Activated CD8-positive, alpha-beta T cell treated with anti-CD3 and anti-CD28 coated beads, Interleukin-2, amount 10 ng/mL, durations not matched to agents 7 days and 5 days (primary cell): ENCODE data around the gene PGLYRP4. TPM values are rescaled to one million over a fixed set of nuclear protein-coding genes. Genes with fewer than 3 reads are reported as not detected.

ENCODE experiments used
- ATAC-seq: fragments of 150-1000 bp; cut with Tn5 transposase; one replicate; pipeline ENCODE4 v1.10.0; 2021; ENCODE audit warnings: moderate library complexity
- CTCF ChIA-PET: fragments of 350-600 bp; sonication (Branson Sonifier 250); formaldehyde crosslinking; loops from one replicate; lab custom pipeline; 2021; ENCODE audit warnings: antibody characterized with exemption; lab: Charles Lee
- POLR2A ChIA-PET: fragments of 350-600 bp; sonication (Branson Sonifier 250); formaldehyde crosslinking; loops from one replicate; lab custom pipeline; 2021; ENCODE audit warnings: antibody characterized with exemption; lab: Charles Lee
- DNase-seq: peaks from one replicate; pipeline ENCODE4 v3.0.0-alpha.2; 2020
- H3K27ac Mint-ChIP-seq: one replicate; pipeline ENCODE4 v1.8.0; 2021; ENCODE audit warnings: mild to moderate bottlenecking, mixed read lengths
- H3K27me3 Mint-ChIP-seq: one replicate; pipeline ENCODE4 v1.8.0; 2021; ENCODE audit warnings: low read depth, mixed read lengths
- H3K36me3 Mint-ChIP-seq: one replicate; pipeline ENCODE4 v1.8.0; 2021; ENCODE audit warnings: low read depth, mixed read lengths
- H3K4me1 Mint-ChIP-seq: one replicate; pipeline ENCODE4 v1.8.0; 2021; ENCODE audit warnings: low read depth, mixed read lengths
- H3K4me3 Mint-ChIP-seq: one replicate; pipeline ENCODE4 v1.8.0; 2021; ENCODE audit warnings: mild to moderate bottlenecking, mixed read lengths
- H3K9me3 Mint-ChIP-seq: one replicate; pipeline ENCODE4 v1.8.0; 2022; ENCODE audit warnings: mixed read lengths; ENCODE audit not compliant: insufficient read depth
- total RNA-seq, 2 experiments: library from RNA; stranded (reverse); gene quantifications; one replicate each; pipeline ENCODE4 v1.2.3, GENCODE V29; 2021

PGLYRP4 gene
- total RNA-seq, 2 experiments from 2014 or later = not detected

DNA sequence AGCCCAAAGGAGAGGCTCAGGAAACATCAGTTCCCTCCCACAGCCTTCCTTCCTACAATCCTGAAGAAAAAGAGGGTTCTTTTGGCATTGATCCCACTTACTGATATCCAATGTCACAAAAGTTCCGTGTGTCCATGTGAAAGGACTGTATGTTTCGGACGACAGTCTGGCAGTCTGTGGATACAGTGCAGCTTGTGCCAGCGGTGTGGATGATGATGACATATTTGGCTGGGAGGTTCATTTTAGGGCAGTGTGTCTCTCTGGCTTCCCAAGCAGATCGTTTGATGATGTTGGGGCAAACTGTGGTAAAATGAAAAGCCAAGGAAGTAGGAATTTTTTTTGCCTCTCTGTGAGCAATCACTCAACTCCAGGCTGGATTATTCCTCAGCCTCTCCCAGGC is 46.3 kb downstream of the PGLYRP4 start:
- ChIA-PET POLR2A (no interaction called here), CTCF (interaction anchor here (1.4 to 2.9 kb wide), 3 partner anchors 13 to 208 kb away, joined by 3 to 15 read pairs (median 7); no protein-coding TSS in a partner anchor)
- ATAC-seq (no peak), DNase-seq (no peak)
- Mint-ChIP-seq H3K36me3 (no peaks in the 10 kb centered on the region), H3K27me3 (peaks cover 4% of the 10 kb centered on the region), H3K4me3 (no peak overlapping the region), H3K27ac (no peak overlapping the region), H3K4me1 (no peaks in the 10 kb centered on the region), H3K9me3 (no peaks in the 10 kb centered on the region)

- Mint-ChIP-seq H3K9me3 (no peaks in the 10 kb centered on the region), H3K36me3 (no peaks in the 10 kb centered on the region), H3K27ac (peak overlapping the region; percentile 18), H3K27me3 (peaks cover 10% of the 10 kb centered on the region), H3K4me3 (no peak overlapping the region), H3K4me1 (peaks cover 18% of the 10 kb centered on the region)
- no peak for ATAC-seq
- ChIA-PET CTCF (no interaction called here), POLR2A (no interaction called here)
- peak; percentile 24 for DNase-seq
Observed at GRCh38 chr1:153293851-153294250, 54.8 kb downstream of the PGLYRP4 start.

DNA sequence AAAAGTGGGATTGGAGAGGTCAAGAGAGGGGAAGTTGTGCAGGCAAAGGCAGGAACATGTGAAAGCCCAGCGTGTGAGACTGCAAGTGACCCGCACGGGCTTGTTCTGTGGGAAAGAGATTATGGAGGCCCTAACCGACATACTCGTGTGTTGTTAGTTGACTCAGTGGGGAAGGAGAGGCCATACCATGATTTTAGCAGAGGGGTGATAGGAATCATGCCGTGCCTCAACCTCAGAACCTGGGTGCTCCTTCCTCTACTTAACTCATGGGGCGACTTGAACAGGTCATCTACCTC is 55.2 kb downstream of the PGLYRP4 start:
- Mint-ChIP-seq H3K4me1 (peaks cover 18% of the 10 kb centered on the region), H3K9me3 (no peaks in the 10 kb centered on the region), H3K36me3 (no peaks in the 10 kb centered on the region), H3K4me3 (no peak overlapping the region), H3K27me3 (peaks cover 10% of the 10 kb centered on the region), H3K27ac (no peak overlapping the region)
- ChIA-PET CTCF (no interaction called here), POLR2A (no interaction called here)
- no peak for DNase-seq
- ATAC-seq = no peak

- Mint-ChIP-seq H3K36me3 (no peaks in the 10 kb centered on the region), H3K4me1 (peaks cover 18% of the 10 kb centered on the region), H3K27me3 (peaks cover 10% of the 10 kb centered on the region), H3K27ac (no peak overlapping the region), H3K4me3 (no peak overlapping the region), H3K9me3 (no peaks in the 10 kb centered on the region)
- CTCF ChIA-PET = no interaction called here
- ATAC-seq (no peak), DNase-seq (no peak)
- POLR2A ChIA-PET = no interaction called here
Observed at GRCh38 chr1:153292740-153293479, 55.7 kb downstream of the PGLYRP4 start.

- peaks cover 10% of the 10 kb centered on the region for H3K27me3 Mint-ChIP-seq
- H3K4me3 Mint-ChIP-seq = no peak overlapping the region
- ChIA-PET CTCF (no interaction called here), POLR2A (no interaction called here)
- DNase-seq (no peak), ATAC-seq (no peak)
- H3K36me3 Mint-ChIP-seq = no peaks in the 10 kb centered on the region
- H3K9me3 Mint-ChIP-seq = no peaks in the 10 kb centered on the region
- H3K4me1 Mint-ChIP-seq = peaks cover 18% of the 10 kb centered on the region
- no peak overlapping the region for H3K27ac Mint-ChIP-seq
Observed at GRCh38 chr1:153292185-153292584, 56.5 kb downstream of the PGLYRP4 start.

- ATAC-seq (no peak), DNase-seq (no peak)
- ChIA-PET CTCF (no interaction called here), POLR2A (no interaction called here)
- Mint-ChIP-seq H3K27ac (no peak overlapping the region), H3K4me1 (peaks cover 18% of the 10 kb centered on the region), H3K9me3 (no peaks in the 10 kb centered on the region), H3K4me3 (no peak overlapping the region), H3K36me3 (no peaks in the 10 kb centered on the region), H3K27me3 (peaks cover 10% of the 10 kb centered on the region)
Observed at GRCh38 chr1:153291514-153291913, 57.1 kb downstream of the PGLYRP4 start.

DNA sequence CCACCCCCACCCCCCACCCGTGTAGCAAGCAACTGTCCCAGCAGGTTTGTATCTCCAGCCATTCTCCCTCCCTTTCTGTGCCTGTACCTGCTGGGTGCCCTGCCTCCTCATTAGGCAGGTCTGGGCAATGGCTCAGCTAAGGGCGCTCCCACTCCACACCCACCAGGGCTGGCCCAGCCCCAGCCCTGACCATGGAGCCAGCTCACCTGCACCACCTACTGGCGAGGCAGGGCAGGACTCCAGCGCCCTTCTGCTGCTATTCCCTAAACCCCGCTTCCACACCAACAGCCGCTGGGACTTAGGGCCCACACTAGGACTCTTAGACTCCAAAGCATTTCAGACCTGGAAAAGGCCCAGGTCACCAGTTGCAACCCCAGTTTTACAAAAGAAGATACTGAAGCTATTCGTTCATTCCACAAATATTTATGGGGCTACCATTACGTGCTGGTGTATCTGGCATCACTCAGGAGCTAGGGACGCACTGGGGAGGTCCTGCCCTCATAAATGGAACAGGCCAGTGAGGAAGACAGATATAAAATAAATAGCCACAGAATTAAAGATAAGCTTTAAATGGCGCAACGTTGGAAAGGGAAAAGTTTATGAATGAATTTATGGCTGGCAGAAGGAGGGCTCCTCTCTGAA is 59.9 kb downstream of the PGLYRP4 start:
- H3K4me1 Mint-ChIP-seq = peaks cover 11% of the 10 kb centered on the region
- no peak for DNase-seq
- H3K36me3 Mint-ChIP-seq = no peaks in the 10 kb centered on the region
- CTCF ChIA-PET = interaction anchor here (0.6 to 1.8 kb wide), 8 partner anchors 9 to 65 kb away, joined by 3 to 15 read pairs (median 4); partner anchors contain the start of gene LORICRIN
- peaks cover 9% of the 10 kb centered on the region for H3K27me3 Mint-ChIP-seq
- POLR2A ChIA-PET = no interaction called here
- H3K9me3 Mint-ChIP-seq = no peaks in the 10 kb centered on the region
- ATAC-seq = peak; percentile 51
- no peak overlapping the region for H3K27ac Mint-ChIP-seq
- H3K4me3 Mint-ChIP-seq = no peak overlapping the region

Other genes with a start within 250 kb of the PGLYRP4 start
- not detected for gene SPRR2F, start 235.3 kb downstream of the PGLYRP4 start, total RNA-seq
- gene SPRR2G, start 198.0 kb downstream of the PGLYRP4 start, total RNA-seq = not detected
- not detected for gene LELP1, start 145.4 kb downstream of the PGLYRP4 start, total RNA-seq
- not detected for gene PRR9, start 131.3 kb downstream of the PGLYRP4 start, total RNA-seq
- not detected for gene LORICRIN, start 89.2 kb downstream of the PGLYRP4 start, total RNA-seq
- gene PGLYRP3, start 35.9 kb downstream of the PGLYRP4 start, total RNA-seq = not detected
- not detected for gene S100A9, start 9.0 kb upstream of the PGLYRP4 start, total RNA-seq
- gene S100A12, start 26.8 kb upstream of the PGLYRP4 start, total RNA-seq = not detected
- gene S100A8, start 42.2 kb upstream of the PGLYRP4 start, total RNA-seq = not detected
- gene S100A7A, start 67.7 kb upstream of the PGLYRP4 start, total RNA-seq = not detected
- not detected for gene S100A7, start 111.8 kb upstream of the PGLYRP4 start, total RNA-seq
- gene S100A6, start 187.2 kb upstream of the PGLYRP4 start, total RNA-seq = 100 to 1,000 TPM; 425 to 431 TPM
- gene S100A5, start 192.1 kb upstream of the PGLYRP4 start, total RNA-seq = 1 to 10 TPM; 1.8 to 1.9 TPM
- gene S100A4, start 197.0 kb upstream of the PGLYRP4 start, total RNA-seq = 100 to 1,000 TPM; 628 to 665 TPM
- not detected for gene S100A3, start 200.4 kb upstream of the PGLYRP4 start, total RNA-seq
- gene S100A2, start 217.0 kb upstream of the PGLYRP4 start, total RNA-seq = under 1 TPM in 1 of 2 experiments, not detected in 1; 0.63 TPM